Mammary epithelial cell (primary cell): ENCODE measurements around the gene LIPC.

Experiments used
- CTCF ChIP-seq, 2 donors: IDR thresholded peaks in 1 of 2; conservative IDR thresholded peaks in 1 of 2; 2 replicates each; pipeline ENCODE4 v1.5.1; 2011 to 2012; ENCODE audit warnings: inconsistent platforms in 2 of 2, low read length in 2 of 2, mild to moderate bottlenecking in 2 of 2, control low read depth in 1 of 2, low read depth in 1 of 2; ENCODE audit not compliant: insufficient read depth in 1 of 2; ENCODE audit errors: extremely low read depth in 1 of 2
- EZH2 ChIP-seq: IDR thresholded peaks from 2 replicates; pipeline ENCODE4 v1.6.1; 2012; ENCODE audit warnings: low read length, inconsistent platforms, borderline replicate concordance

GRCh38 chr15:58608129-58608590 lies 176.4 kb downstream of the LIPC start:
- TF ChIP-seq CTCF (conservative IDR thresholded peaks at IDR 0.05 in 1 of 2, IDR thresholded peaks at IDR 0.05 in 1 of 2; ENCODE audit: extremely low read depth in 1 of 2, insufficient read depth in 1 of 2, low read depth in 1 of 2, low read length in 2 of 2) (no peak), EZH2 (no peak)
